SH-SY5Y (cell line): ENCODE data around the gene ZFX.

ENCODE experiments used
- GATA2 ChIP-seq: IDR thresholded peaks from 2 replicates; pipeline ENCODE4 v1.6.1; 2011; ENCODE audit warnings: mild to moderate bottlenecking, low read depth, low read length
- GATA3 ChIP-seq: IDR thresholded peaks from 2 replicates; pipeline ENCODE4 v1.6.1; 2011; ENCODE audit warnings: low read depth, mild to moderate bottlenecking, low read length, moderate library complexity

GRCh38 chrX:24202465-24203031, 53.0 kb downstream of the ZFX start:
- no peak for TF ChIP-seq GATA3
- no peak for TF ChIP-seq GATA2
